Neural cell (in vitro differentiated cells): ENCODE data around the gene PAQR9.

Experiments
- EP300 ChIP-seq: fragments of 450-650 bp; conservative IDR thresholded peaks from 2 replicates; pipeline ENCODE4 v1.6.1; 2014; ENCODE audit warnings: antibody characterized with exemption, mild to moderate bottlenecking, moderate library complexity; ENCODE audit not compliant: poor library complexity, severe bottlenecking
- EZH2 ChIP-seq: fragments of 200-600, 300-800 bp; shearing (Covaris generic), sonication (generic); IDR thresholded peaks from 2 replicates; pipeline ENCODE4 v1.6.1; 2014; ENCODE audit warnings: antibody characterized with exemption, low read length, borderline replicate concordance, mild to moderate bottlenecking; ENCODE audit not compliant: insufficient read depth, poor library complexity, severe bottlenecking
- MXI1 ChIP-seq: fragments of 450-650 bp; conservative IDR thresholded peaks from 2 replicates; pipeline ENCODE4 v1.6.1; 2014; ENCODE audit warnings: antibody characterized with exemption, mild to moderate bottlenecking; ENCODE audit not compliant: poor library complexity, severe bottlenecking
- POLR2AphosphoS5 ChIP-seq: IDR thresholded peaks from 2 replicates; pipeline ENCODE4 v1.6.1; 2012
- SMC3 ChIP-seq: fragments of 450-650 bp; conservative IDR thresholded peaks from 2 replicates; pipeline ENCODE4 v1.6.1; 2014; ENCODE audit warnings: antibody characterized with exemption, mild to moderate bottlenecking, moderate library complexity; ENCODE audit not compliant: poor library complexity
- TF ChIP-seq, protein P1 (sequence below): fragments of 450-650 bp; IDR thresholded peaks from 2 replicates; pipeline ENCODE4 v1.5.1; 2014; ENCODE audit warnings: antibody characterized with exemption, mild to moderate bottlenecking, moderate library complexity; ENCODE audit not compliant: poor library complexity, severe bottlenecking

DNA sequence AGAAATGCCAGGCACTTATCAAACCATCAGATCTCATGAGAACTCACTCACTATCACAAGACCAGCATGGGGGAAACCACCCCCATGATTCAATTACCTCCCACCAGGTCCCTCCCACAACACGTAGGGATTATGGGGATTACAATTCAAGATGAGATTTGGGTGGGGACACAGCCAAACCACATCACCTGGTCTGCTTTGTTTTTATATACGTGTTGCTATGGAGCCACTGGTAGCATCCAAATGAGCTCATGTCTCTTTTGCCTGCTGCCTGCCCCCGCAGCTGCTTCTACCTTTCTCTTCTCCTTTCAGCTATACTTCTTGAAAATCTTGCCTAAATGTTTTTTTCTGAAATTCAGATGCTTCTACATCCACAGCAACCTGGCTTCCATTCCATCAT, 47.8 kb downstream of the PAQR9 start:
- TF ChIP-seq, protein P1, sequence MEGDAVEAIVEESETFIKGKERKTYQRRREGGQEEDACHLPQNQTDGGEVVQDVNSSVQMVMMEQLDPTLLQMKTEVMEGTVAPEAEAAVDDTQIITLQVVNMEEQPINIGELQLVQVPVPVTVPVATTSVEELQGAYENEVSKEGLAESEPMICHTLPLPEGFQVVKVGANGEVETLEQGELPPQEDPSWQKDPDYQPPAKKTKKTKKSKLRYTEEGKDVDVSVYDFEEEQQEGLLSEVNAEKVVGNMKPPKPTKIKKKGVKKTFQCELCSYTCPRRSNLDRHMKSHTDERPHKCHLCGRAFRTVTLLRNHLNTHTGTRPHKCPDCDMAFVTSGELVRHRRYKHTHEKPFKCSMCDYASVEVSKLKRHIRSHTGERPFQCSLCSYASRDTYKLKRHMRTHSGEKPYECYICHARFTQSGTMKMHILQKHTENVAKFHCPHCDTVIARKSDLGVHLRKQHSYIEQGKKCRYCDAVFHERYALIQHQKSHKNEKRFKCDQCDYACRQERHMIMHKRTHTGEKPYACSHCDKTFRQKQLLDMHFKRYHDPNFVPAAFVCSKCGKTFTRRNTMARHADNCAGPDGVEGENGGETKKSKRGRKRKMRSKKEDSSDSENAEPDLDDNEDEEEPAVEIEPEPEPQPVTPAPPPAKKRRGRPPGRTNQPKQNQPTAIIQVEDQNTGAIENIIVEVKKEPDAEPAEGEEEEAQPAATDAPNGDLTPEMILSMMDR: no peak
- TF ChIP-seq MXI1: no peak
- no peak for TF ChIP-seq EZH2
- no peak for TF ChIP-seq POLR2AphosphoS5
- TF ChIP-seq EP300: no peak
- TF ChIP-seq SMC3: no peak
